ENCODE data around the gene TEAD4.
"Not testable (repeated sequence)": the region's sequence is repeated elsewhere in the genome, so short reads cannot be mapped to it uniquely, and the experiment has no call there.

DNA sequence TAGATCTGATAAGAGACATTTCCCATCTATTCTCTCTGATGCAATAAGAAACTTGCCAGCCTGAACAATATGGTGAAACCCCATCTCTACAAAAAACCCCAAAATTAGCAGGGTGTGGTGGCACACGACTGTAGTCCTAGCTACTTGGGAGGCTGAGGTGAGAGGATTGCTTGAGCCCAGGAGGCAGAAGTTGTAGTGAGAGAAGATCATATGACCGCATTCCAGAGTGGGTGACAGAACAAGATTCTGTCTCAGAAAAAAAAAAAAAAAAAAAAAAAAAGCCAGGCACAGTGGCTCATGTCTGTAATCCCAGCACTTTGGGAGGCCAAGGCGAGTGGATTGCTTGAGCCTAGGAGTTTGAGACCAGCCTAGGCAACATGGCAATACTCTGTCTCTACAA is 106.6 kb downstream of the TEAD4 start:
- TF ChIP-seq, protein P1, sequence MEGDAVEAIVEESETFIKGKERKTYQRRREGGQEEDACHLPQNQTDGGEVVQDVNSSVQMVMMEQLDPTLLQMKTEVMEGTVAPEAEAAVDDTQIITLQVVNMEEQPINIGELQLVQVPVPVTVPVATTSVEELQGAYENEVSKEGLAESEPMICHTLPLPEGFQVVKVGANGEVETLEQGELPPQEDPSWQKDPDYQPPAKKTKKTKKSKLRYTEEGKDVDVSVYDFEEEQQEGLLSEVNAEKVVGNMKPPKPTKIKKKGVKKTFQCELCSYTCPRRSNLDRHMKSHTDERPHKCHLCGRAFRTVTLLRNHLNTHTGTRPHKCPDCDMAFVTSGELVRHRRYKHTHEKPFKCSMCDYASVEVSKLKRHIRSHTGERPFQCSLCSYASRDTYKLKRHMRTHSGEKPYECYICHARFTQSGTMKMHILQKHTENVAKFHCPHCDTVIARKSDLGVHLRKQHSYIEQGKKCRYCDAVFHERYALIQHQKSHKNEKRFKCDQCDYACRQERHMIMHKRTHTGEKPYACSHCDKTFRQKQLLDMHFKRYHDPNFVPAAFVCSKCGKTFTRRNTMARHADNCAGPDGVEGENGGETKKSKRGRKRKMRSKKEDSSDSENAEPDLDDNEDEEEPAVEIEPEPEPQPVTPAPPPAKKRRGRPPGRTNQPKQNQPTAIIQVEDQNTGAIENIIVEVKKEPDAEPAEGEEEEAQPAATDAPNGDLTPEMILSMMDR (conservative IDR thresholded peaks at IDR 0.05; ENCODE audit: low read length), result not testable (repeated sequence)
- TF ChIP-seq EZH2phosphoT487 (IDR thresholded peaks at IDR 0.05; ENCODE audit: borderline replicate concordance, low read depth, low read length), result not testable (repeated sequence)

All from OCI-LY7 (cell line).